ENCODE measurements around the gene MYOD1. TPM values are rescaled to one million over a fixed set of nuclear protein-coding genes. Genes with fewer than 3 reads are reported as not detected.
A peak's percentile ranks its signal among the peaks of the same experiment; 100 is the strongest.

The MYOD1 gene
- total and polyA plus RNA-seq, 9 of the 15 experiments (the other 6 are each of a cell fraction or from before 2014, with no cell fraction given) = not detected

DNA sequence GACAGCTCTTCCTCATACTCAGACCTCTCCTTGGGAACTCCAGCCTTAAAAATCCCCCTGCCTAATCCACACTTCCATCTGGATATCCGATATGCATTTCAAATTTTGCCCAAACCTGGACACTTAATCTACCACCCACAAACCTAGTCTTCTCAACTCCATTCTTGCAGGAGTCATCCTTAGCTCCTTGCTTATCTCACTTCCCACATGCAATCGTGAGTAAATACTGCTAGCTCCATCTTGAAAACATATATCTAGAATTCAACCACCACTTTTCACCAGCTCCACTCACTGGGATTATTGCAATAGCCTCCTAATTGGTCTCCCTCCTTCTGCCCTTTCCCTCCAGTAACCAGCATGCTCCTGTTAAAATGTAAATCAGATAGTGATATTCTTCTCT is 2.6 kb upstream of the MYOD1 start (continued):
- no peak for TF ChIP-seq NCOA6 (IDR thresholded peaks at IDR 0.05)
- no peak for TF ChIP-seq POLR3G (IDR thresholded peaks at IDR 0.05; ENCODE audit: extremely low read depth, insufficient read length, insufficient replicate concordance)
- TF ChIP-seq, protein P1, sequence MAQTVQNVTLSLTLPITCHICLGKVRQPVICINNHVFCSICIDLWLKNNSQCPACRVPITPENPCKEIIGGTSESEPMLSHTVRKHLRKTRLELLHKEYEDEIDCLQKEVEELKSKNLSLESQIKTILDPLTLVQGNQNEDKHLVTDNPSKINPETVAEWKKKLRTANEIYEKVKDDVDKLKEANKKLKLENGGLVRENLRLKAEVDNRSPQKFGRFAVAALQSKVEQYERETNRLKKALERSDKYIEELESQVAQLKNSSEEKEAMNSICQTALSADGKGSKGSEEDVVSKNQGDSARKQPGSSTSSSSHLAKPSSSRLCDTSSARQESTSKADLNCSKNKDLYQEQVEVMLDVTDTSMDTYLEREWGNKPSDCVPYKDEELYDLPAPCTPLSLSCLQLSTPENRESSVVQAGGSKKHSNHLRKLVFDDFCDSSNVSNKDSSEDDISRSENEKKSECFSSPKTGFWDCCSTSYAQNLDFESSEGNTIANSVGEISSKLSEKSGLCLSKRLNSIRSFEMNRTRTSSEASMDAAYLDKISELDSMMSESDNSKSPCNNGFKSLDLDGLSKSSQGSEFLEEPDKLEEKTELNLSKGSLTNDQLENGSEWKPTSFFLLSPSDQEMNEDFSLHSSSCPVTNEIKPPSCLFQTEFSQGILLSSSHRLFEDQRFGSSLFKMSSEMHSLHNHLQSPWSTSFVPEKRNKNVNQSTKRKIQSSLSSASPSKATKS (CRISPR knock-in tag; IDR thresholded peaks at IDR 0.05) = no peak
- no peak for TF ChIP-seq ZFP30 (CRISPR knock-in tag; IDR thresholded peaks at IDR 0.05; ENCODE audit: borderline replicate concordance)
- TF ChIP-seq PHB (CRISPR knock-in tag; IDR thresholded peaks at IDR 0.05) = no peak
- TF ChIP-seq SMARCE1 (IDR thresholded peaks at IDR 0.05) = no peak
- TF ChIP-seq ARID1B (IDR thresholded peaks at IDR 0.05) = peak; percentile 52; the same call in 1 of the 2 replicates
- no peak for TF ChIP-seq NR4A1 (CRISPR knock-in tag; IDR thresholded peaks at IDR 0.05)
- TF ChIP-seq NR4A1 (tag; IDR thresholded peaks at IDR 0.05) = no peak
- 0 out of 2 replicates have a peak, but pooled peaks have one; percentile 15 for TF ChIP-seq FOSL1 (tag; conservative IDR thresholded peaks at IDR 0.05)
- no peak for TF ChIP-seq KAT2B (IDR thresholded peaks at IDR 0.05; ENCODE audit: low read depth, low read length)
- TF ChIP-seq, protein P2, sequence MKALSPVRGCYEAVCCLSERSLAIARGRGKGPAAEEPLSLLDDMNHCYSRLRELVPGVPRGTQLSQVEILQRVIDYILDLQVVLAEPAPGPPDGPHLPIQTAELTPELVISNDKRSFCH (CRISPR knock-in tag; IDR thresholded peaks at IDR 0.05) = no peak
- TF ChIP-seq, protein P2 (tag; IDR thresholded peaks at IDR 0.05) = no peak
- TF ChIP-seq ZNF717 (CRISPR knock-in tag; IDR thresholded peaks at IDR 0.05) = no peak
- TF ChIP-seq ZFPM2 (CRISPR knock-in tag; IDR thresholded peaks at IDR 0.05) = no peak
- no peak for TF ChIP-seq RFX7 (CRISPR knock-in tag; IDR thresholded peaks at IDR 0.05)
- no peak for TF ChIP-seq CHD1 (IDR thresholded peaks at IDR 0.05; ENCODE audit: low read length)
- 0 out of 2 replicates have a peak, but pooled peaks have one; percentile 11 for TF ChIP-seq MTA2 (IDR thresholded peaks at IDR 0.05; ENCODE audit: low read depth)
- no peak for TF ChIP-seq XRCC5 (IDR thresholded peaks at IDR 0.05; ENCODE audit: low read depth, low read length)
- TF ChIP-seq, protein P3, sequence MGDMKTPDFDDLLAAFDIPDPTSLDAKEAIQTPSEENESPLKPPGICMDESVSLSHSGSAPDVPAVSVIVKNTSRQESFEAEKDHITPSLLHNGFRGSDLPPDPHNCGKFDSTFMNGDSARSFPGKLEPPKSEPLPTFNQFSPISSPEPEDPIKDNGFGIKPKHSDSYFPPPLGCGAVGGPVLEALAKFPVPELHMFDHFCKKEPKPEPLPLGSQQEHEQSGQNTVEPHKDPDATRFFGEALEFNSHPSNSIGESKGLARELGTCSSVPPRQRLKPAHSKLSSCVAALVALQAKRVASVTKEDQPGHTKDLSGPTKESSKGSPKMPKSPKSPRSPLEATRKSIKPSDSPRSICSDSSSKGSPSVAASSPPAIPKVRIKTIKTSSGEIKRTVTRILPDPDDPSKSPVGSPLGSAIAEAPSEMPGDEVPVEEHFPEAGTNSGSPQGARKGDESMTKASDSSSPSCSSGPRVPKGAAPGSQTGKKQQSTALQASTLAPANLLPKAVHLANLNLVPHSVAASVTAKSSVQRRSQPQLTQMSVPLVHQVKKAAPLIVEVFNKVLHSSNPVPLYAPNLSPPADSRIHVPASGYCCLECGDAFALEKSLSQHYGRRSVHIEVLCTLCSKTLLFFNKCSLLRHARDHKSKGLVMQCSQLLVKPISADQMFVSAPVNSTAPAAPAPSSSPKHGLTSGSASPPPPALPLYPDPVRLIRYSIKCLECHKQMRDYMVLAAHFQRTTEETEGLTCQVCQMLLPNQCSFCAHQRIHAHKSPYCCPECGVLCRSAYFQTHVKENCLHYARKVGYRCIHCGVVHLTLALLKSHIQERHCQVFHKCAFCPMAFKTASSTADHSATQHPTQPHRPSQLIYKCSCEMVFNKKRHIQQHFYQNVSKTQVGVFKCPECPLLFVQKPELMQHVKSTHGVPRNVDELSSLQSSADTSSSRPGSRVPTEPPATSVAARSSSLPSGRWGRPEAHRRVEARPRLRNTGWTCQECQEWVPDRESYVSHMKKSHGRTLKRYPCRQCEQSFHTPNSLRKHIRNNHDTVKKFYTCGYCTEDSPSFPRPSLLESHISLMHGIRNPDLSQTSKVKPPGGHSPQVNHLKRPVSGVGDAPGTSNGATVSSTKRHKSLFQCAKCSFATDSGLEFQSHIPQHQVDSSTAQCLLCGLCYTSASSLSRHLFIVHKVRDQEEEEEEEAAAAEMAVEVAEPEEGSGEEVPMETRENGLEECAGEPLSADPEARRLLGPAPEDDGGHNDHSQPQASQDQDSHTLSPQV (IDR thresholded peaks at IDR 0.05) = no peak
- no peak for TF ChIP-seq SAP30 (IDR thresholded peaks at IDR 0.05; ENCODE audit: borderline replicate concordance, insufficient read depth, low read depth, low read length, poor library complexity, severe bottlenecking)
- TF ChIP-seq TAL1 (IDR thresholded peaks at IDR 0.05) = peak; percentile 59
